ENCODE data around the gene KCND1. TPM values are rescaled to one million over a fixed set of nuclear protein-coding genes. Genes with fewer than 3 reads are reported as not detected.
A peak's percentile ranks its signal among the peaks of the same experiment; 100 is the strongest.

Gene KCND1
- total and polyA plus RNA-seq, 10 of the 15 experiments (the other 5 are each of a cell fraction or from before 2014, with no cell fraction given), result 0.02 to 1.0 (median 0.39) TPM

- intact Hi-C loops (cut with micrococcal nuclease; ENCODE audit: unreplicated experiment) (loop anchor here (1.0 to 5.0 kb wide), 3 partner anchors 17 to 122 kb away; partner anchors contain the start of genes OTUD5 and TFE3), in situ Hi-C loops (cut with MboI) (no loop called here)
- peak overlapping the region; percentile 58 for H3K9ac ChIP-seq (ENCODE audit: control insufficient read depth, insufficient read depth, low read length)
- TF ChIP-seq MTA2 (IDR thresholded peaks at IDR 0.05; ENCODE audit: low read depth) (no peak), NRF1 (conservative IDR thresholded peaks at IDR 0.05; ENCODE audit: low read depth, low read length) (no peak), BACH1 (IDR thresholded peaks at IDR 0.05; ENCODE audit: borderline replicate concordance) (peak; percentile 23; the same call in 1 of the 2 replicates), POLR2AphosphoS5 (IDR thresholded peaks at IDR 0.05; ENCODE audit: low read length) (peak; percentile 49; the same call in 1 of the 2 replicates), POLR2A (IDR thresholded peaks at IDR 0.05; ENCODE audit: low read depth, low read length) (0 out of 2 replicates have a peak, but pooled peaks have one; percentile 21), SIX5 (IDR thresholded peaks at IDR 0.05; ENCODE audit: low read depth, low read length, severe bottlenecking) (no peak)
- TF ChIP-seq, protein P1, sequence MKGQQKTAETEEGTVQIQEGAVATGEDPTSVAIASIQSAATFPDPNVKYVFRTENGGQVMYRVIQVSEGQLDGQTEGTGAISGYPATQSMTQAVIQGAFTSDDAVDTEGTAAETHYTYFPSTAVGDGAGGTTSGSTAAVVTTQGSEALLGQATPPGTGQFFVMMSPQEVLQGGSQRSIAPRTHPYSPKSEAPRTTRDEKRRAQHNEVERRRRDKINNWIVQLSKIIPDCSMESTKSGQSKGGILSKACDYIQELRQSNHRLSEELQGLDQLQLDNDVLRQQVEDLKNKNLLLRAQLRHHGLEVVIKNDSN (IDR thresholded peaks at IDR 0.05; ENCODE audit: borderline replicate concordance, extremely low read length, insufficient read depth, low read depth, low read length), result no peak
- no TSS peak for BruUV-seq (replicated peaks)
- WGBS (ENCODE audit: insufficient coverage, insufficient replicate concordance, low lambda C conversion rate, missing lambda C conversion rate), result 36% methylated on average over 8 of the region's 8 CpGs
- peaks cover 9% of the 10 kb centered on the region for H3K4me1 ChIP-seq (ENCODE audit: control insufficient read depth, insufficient read depth, low read length)
- ChIA-PET CTCF (interaction anchor here (1.0 to 1.6 kb wide), 3 partner anchors 17 to 25 kb away, joined by 3 to 8 read pairs (median 6); no protein-coding TSS in a partner anchor), SMC1A (ENCODE audit: uncharacterized antibody, unreplicated experiment) (interaction anchor here (1.0 to 2.3 kb wide), 2 partner anchors 17 to 19 kb away, joined by 3 to 12 read pairs; no protein-coding TSS in a partner anchor), POLR2A (interaction anchor here (0.6 to 2.9 kb wide), 5 partner anchors 17 to 236 kb away, joined by 3 to 21 read pairs (median 3); no protein-coding TSS in a partner anchor), RAD21 (ENCODE audit: unreplicated experiment) (interaction anchor here (0.9 to 1.6 kb wide), 4 partner anchors 17 to 26 kb away, joined by 3 to 6 read pairs (median 6); no protein-coding TSS in a partner anchor)
- H3K36me3 ChIP-seq (ENCODE audit: control insufficient read depth in 2 of 2, insufficient read depth in 2 of 2, low read length in 1 of 2), result no peaks in the 10 kb centered on the region
- peak overlapping the region; percentile 51 for H3K27ac ChIP-seq (ENCODE audit: control insufficient read depth, insufficient read depth)
- H3K4me3 ChIP-seq, result no peak overlapping the region; the same call in 1 of the 2 replicates
- no peak overlapping the region for H2AFZ ChIP-seq (ENCODE audit: control insufficient read depth, low read depth, low read length)
- H3K79me2 ChIP-seq (ENCODE audit: control insufficient read depth, insufficient read depth, low read length), result peaks cover 35% of the 10 kb centered on the region
- H3K27me3 ChIP-seq (replicated peaks in 1 of 2; ENCODE audit: control insufficient read depth in 2 of 2, insufficient read depth in 2 of 2, low read length in 1 of 2), result no peaks in the 10 kb centered on the region
- no peak for DNase-seq (ENCODE audit: low read depth, low spot score)
- H3K4me2 ChIP-seq (ENCODE audit: control insufficient read depth, insufficient read depth), result peak overlapping the region; percentile 56
- H3K9me3 ChIP-seq (replicated peaks; ENCODE audit: control insufficient read depth, insufficient read depth, low read length), result no peaks in the 10 kb centered on the region; the same call in 2 of the 3 replicates
- no peaks in the 10 kb centered on the region; the same call in 1 of the 2 replicates for H4K20me1 ChIP-seq (ENCODE audit: control insufficient read depth, insufficient read depth)
- FAIRE-seq, result peak; percentile 18
- no peak for ATAC-seq
Observed at GRCh38 chrX:48919947-48920717, 51.5 kb downstream of the KCND1 start.

Measured in GM12878 (cell line).